Esophagus squamous epithelium (tissue), 4 donors: Measurements from ENCODE around the gene FES.

Experiments used
- CTCF ChIP-seq, 6 experiments: fragments of 450-650 bp in 4 of 6; fragments of 200-600 bp in 2 of 6; sonication (generic) in 2 of 6; IDR thresholded peaks; one replicate each; pipeline ENCODE4 v1.5.1; 2016 to 2019; ENCODE audit warnings: antibody characterized with exemption in 6 of 6, mild to moderate bottlenecking in 4 of 6, moderate library complexity in 4 of 6
- POLR2A ChIP-seq, 4 donors: fragments of 450-650 bp; IDR thresholded peaks; one replicate each; pipeline ENCODE4 v1.6.1; 2017; ENCODE audit warnings: antibody characterized with exemption in 4 of 4, mild to moderate bottlenecking in 4 of 4, moderate library complexity in 3 of 4

- TF ChIP-seq CTCF (IDR thresholded peaks at IDR 0.05): no peak
- no peak for TF ChIP-seq POLR2A (IDR thresholded peaks at IDR 0.05)
Observed at GRCh38 chr15:90881978-90882721, 2.2 kb upstream of the FES start.
